CD14-positive monocyte (primary cell): Measurements from ENCODE around the gene SIDT1. TPM values are rescaled to one million over a fixed set of nuclear protein-coding genes. Genes with fewer than 3 reads are reported as not detected.

Experiments
- DNase-seq, 3 donors: peaks; one replicate each; pipeline ENCODE4 v3.0.0-alpha.2; 2011 to 2022
- H2AFZ ChIP-seq: 2 replicates; pipeline ENCODE4 v1.6.0; 2012; ENCODE audit warnings: mild to moderate bottlenecking, low read depth, low read length, inconsistent platforms; ENCODE audit not compliant: insufficient read depth, poor library complexity, severe bottlenecking
- H3K27ac ChIP-seq, 2 donors: 1 replicate in 1 of 2; 2 replicates in 1 of 2; pipeline ENCODE4 v1.5.1; 2012 to 2013; ENCODE audit warnings: low read length in 2 of 2, control low read depth in 1 of 2, inconsistent platforms in 1 of 2, low read depth in 1 of 2, mild to moderate bottlenecking in 1 of 2
- H3K27me3 ChIP-seq, 2 donors: one replicate each; pipeline versions ENCODE4 v1.6.0 to v1.6.1; 2011 to 2013; ENCODE audit warnings: low read length in 2 of 2; ENCODE audit not compliant: control insufficient read depth in 2 of 2, insufficient read depth in 2 of 2
- H3K36me3 ChIP-seq, 2 donors: replicated peaks in 1 of 2; 1 replicate in 1 of 2; 2 replicates in 1 of 2; pipeline versions ENCODE4 v1.5.1 to v1.6.1; 2012 to 2013; ENCODE audit warnings: low read length in 2 of 2, control low read depth in 1 of 2, inconsistent platforms in 1 of 2, mild to moderate bottlenecking in 1 of 2; ENCODE audit not compliant: insufficient read depth in 2 of 2, control insufficient read depth in 1 of 2
- H3K4me1 ChIP-seq, 2 donors: 1 replicate in 1 of 2; 2 replicates in 1 of 2; pipeline versions ENCODE4 v1.5.1 to v1.6.1; 2012 to 2013; ENCODE audit warnings: low read length in 2 of 2, control low read depth in 1 of 2, inconsistent platforms in 1 of 2, mild to moderate bottlenecking in 1 of 2, moderate library complexity in 1 of 2; ENCODE audit not compliant: insufficient read depth in 2 of 2, control insufficient read depth in 1 of 2
- H3K4me2 ChIP-seq: replicated peaks from 2 replicates; pipeline ENCODE3; 2012; ENCODE audit warnings: low read length, moderate library complexity, mild to moderate bottlenecking; ENCODE audit not compliant: poor library complexity, severe bottlenecking; ENCODE audit errors: extremely low read depth
- H3K4me3 ChIP-seq, 3 experiments: fragments of 200-600 bp in 1 of 3; sonication (generic) in 1 of 3; replicated peaks in 1 of 3; 1 replicate in 2 of 3; 2 replicates in 1 of 3; pipeline ENCODE4 v1.5.1; 2011 to 2013; ENCODE audit warnings: low read length in 3 of 3, mild to moderate bottlenecking in 3 of 3, control low read depth in 2 of 3, low read depth in 2 of 3, inconsistent platforms in 1 of 3, moderate library complexity in 1 of 3
- H3K79me2 ChIP-seq: 2 replicates; pipeline ENCODE4 v1.6.0; 2012; ENCODE audit warnings: mild to moderate bottlenecking, control low read depth, inconsistent platforms, low read length, moderate library complexity; ENCODE audit not compliant: insufficient read depth
- H3K9ac ChIP-seq: 2 replicates; pipeline ENCODE4 v1.6.0; 2017; ENCODE audit warnings: low read length, mild to moderate bottlenecking; ENCODE audit not compliant: insufficient read depth, poor library complexity, severe bottlenecking
- H3K9me3 ChIP-seq, 2 donors: replicated peaks in 1 of 2; 1 replicate in 1 of 2; 2 replicates in 1 of 2; pipeline versions ENCODE4 v1.5.1 to v1.6.1; 2012 to 2013; ENCODE audit warnings: low read length in 2 of 2, control low read depth in 1 of 2; ENCODE audit not compliant: control insufficient read depth in 1 of 2, insufficient read depth in 1 of 2
- H4K20me1 ChIP-seq: 2 replicates; pipeline ENCODE4 v1.6.0; 2012; ENCODE audit warnings: mild to moderate bottlenecking, low read length, control low read depth, moderate library complexity; ENCODE audit not compliant: insufficient read depth
- H3K27ac Mint-ChIP-seq, 7 donors: one replicate each; pipeline ENCODE4 v1.8.0; 2020; ENCODE audit warnings: mild to moderate bottlenecking in 7 of 7, mixed read lengths in 7 of 7, moderate library complexity in 6 of 7, inconsistent platforms in 2 of 7
- H3K27me3 Mint-ChIP-seq, 3 donors: one replicate each; pipeline ENCODE4 v1.8.0; 2021 to 2022; ENCODE audit warnings: low read depth in 3 of 3, mild to moderate bottlenecking in 3 of 3, mixed read lengths in 3 of 3, moderate library complexity in 3 of 3, inconsistent platforms in 1 of 3
- H3K36me3 Mint-ChIP-seq, 2 donors: one replicate each; pipeline ENCODE4 v1.8.0; 2020; ENCODE audit warnings: mixed read lengths in 2 of 2, inconsistent platforms in 1 of 2, mild to moderate bottlenecking in 1 of 2
- H3K4me1 Mint-ChIP-seq: one replicate; pipeline ENCODE4 v1.8.0; 2020; ENCODE audit warnings: mild to moderate bottlenecking, mixed read lengths
- H3K4me3 Mint-ChIP-seq, 2 donors: one replicate each; pipeline ENCODE4 v1.8.0; 2020; ENCODE audit warnings: mild to moderate bottlenecking in 2 of 2, mixed read lengths in 2 of 2, moderate library complexity in 1 of 2
- H3K9me3 Mint-ChIP-seq, 7 donors: one replicate each; pipeline ENCODE4 v1.8.0; 2020 to 2022; ENCODE audit warnings: mixed read lengths in 7 of 7, mild to moderate bottlenecking in 6 of 7, moderate library complexity in 6 of 7, inconsistent platforms in 2 of 7
- CTCF ChIP-seq: fragments of 200-600 bp; IDR thresholded peaks from one replicate; pipeline ENCODE4 v1.8.0; 2022; ENCODE audit warnings: antibody characterized with exemption, mild to moderate bottlenecking
- WGBS: methylation state at CpG from one replicate; pipeline ENCODE4 v1.1.5; 2013; ENCODE audit warnings: missing lambda C conversion rate; ENCODE audit not compliant: insufficient coverage; 5-methylcytosine and 5-hydroxymethylcytosine counted together
- intact Hi-C, 2 donors: fragments of 100-400 bp; cut with micrococcal nuclease; formaldehyde crosslinking; loops; one replicate each; pipeline versions ENCODE4 v1.15.0 to v1.15.1; 2023
- polyA plus RNA-seq, 3 donors: library from polyadenylated mRNA; depleted of rRNA in 1 of 3; unstranded in 2 of 3; stranded (reverse) in 1 of 3; fragments of 300-500 nt in 2 of 3; fragments of >200 nt in 1 of 3; fragmentation: Illumina TruSeq in 2 of 3; gene quantifications; 1 replicate in 2 of 3; 2 replicates in 1 of 3; pipeline ENCODE4 v1.2.3, GENCODE V29; 2012 to 2021

SIDT1 gene
- polyA plus RNA-seq, 3 donors = 3.2 to 7.1 (median 4.0) TPM

GRCh38 chr3:113617726-113618125 lies 85.4 kb downstream of the SIDT1 start:
- Histone ChIP-seq H2AFZ (no peak overlapping the region), H3K79me2 (no peaks in the 10 kb centered on the region), H3K27ac (no peak overlapping the region), H3K4me1 (peaks cover 24 to 35% of the 10 kb centered on the region in 2 donors), H3K9ac (no peak overlapping the region), H3K27me3 (no peaks in the 10 kb centered on the region), H3K4me2 (no peak overlapping the region), H3K9me3 (no peaks in the 10 kb centered on the region), H4K20me1 (no peaks in the 10 kb centered on the region), H3K36me3 (no peaks in the 10 kb centered on the region), H3K4me3 (no peak overlapping the region)
- WGBS = 100% methylated on average over 1 of the region's 2 CpGs
- Mint-ChIP-seq H3K27me3 (peaks cover 0 to 2% (median 0%) of the 10 kb centered on the region in 3 donors), H3K4me1 (peaks cover 37% of the 10 kb centered on the region), H3K36me3 (no peaks in the 10 kb centered on the region), H3K27ac (no peak overlapping the region), H3K4me3 (no peak overlapping the region), H3K9me3 (no peaks in the 10 kb centered on the region)
- no peak for TF ChIP-seq CTCF
- no peak for DNase-seq
- intact Hi-C loops = no loop called here

GRCh38 chr3:113620091-113620490 lies 87.7 kb downstream of the SIDT1 start:
- no peak overlapping the region for H2AFZ ChIP-seq
- no peaks in the 10 kb centered on the region for H3K79me2 ChIP-seq
- TF ChIP-seq CTCF = no peak
- intact Hi-C loops = no loop called here
- H3K4me1 ChIP-seq = peaks cover 11 to 19% of the 10 kb centered on the region in 2 donors
- DNase-seq = peak; percentile 15 to 27 (median 16)
- peak overlapping the region in 1 of 2 donors; percentile 55 for H3K27ac ChIP-seq
- no peaks in the 10 kb centered on the region for H3K9me3 Mint-ChIP-seq
- H3K9me3 ChIP-seq = no peaks in the 10 kb centered on the region
- no peak overlapping the region for H3K4me3 ChIP-seq
- H3K27me3 ChIP-seq = no peaks in the 10 kb centered on the region
- no peaks in the 10 kb centered on the region for H3K36me3 ChIP-seq
- H3K27ac Mint-ChIP-seq = peak overlapping the region in 5 of 7 donors; percentile 1 to 82 (median 70)
- H3K9ac ChIP-seq = no peak overlapping the region
- peaks cover 0 to 3% (median 0%) of the 10 kb centered on the region in 3 donors for H3K27me3 Mint-ChIP-seq
- H3K36me3 Mint-ChIP-seq = no peaks in the 10 kb centered on the region
- H3K4me3 Mint-ChIP-seq = no peak overlapping the region
- H4K20me1 ChIP-seq = no peaks in the 10 kb centered on the region
- peaks cover 21% of the 10 kb centered on the region for H3K4me1 Mint-ChIP-seq
- no peak overlapping the region for H3K4me2 ChIP-seq
